Transverse colon (tissue), 4 donors: ENCODE data around the gene UTP20. TPM values are rescaled to one million over a fixed set of nuclear protein-coding genes. Genes with fewer than 3 reads are reported as not detected.
"Not testable (repeated sequence)": the region's sequence is repeated elsewhere in the genome, so short reads cannot be mapped to it uniquely, and the experiment has no call there.

Experiments
- DNase-seq: peaks from one replicate; pipeline ENCODE4 v3.0.0-alpha.2; 2019
- H3K27ac ChIP-seq, 4 donors: fragments of 200-600 bp; sonication (generic); 2 replicates each; pipeline ENCODE4 v1.5.1; 2016 to 2018; ENCODE audit warnings: inconsistent platforms in 4 of 4
- H3K27me3 ChIP-seq: fragments of 200-600 bp; sonication (generic); 2 replicates; pipeline ENCODE4 v1.5.1; 2017; ENCODE audit warnings: inconsistent platforms
- H3K36me3 ChIP-seq, 4 donors: fragments of 200-600 bp; sonication (generic); 2 replicates each; pipeline ENCODE4 v1.5.1; 2017 to 2019; ENCODE audit warnings: inconsistent platforms in 4 of 4
- H3K4me1 ChIP-seq, 4 donors: fragments of 200-600 bp; sonication (generic); 2 replicates each; pipeline ENCODE4 v1.5.1; 2017 to 2020; ENCODE audit warnings: inconsistent platforms in 4 of 4
- H3K4me3 ChIP-seq, 4 donors: fragments of 200-600 bp; sonication (generic); 1 replicate in 1 of 4; 2 replicates in 3 of 4; pipeline versions ENCODE4 v1.5.1 to v1.6.1; 2017 to 2019; ENCODE audit warnings: inconsistent platforms in 4 of 4
- H3K9me3 ChIP-seq, 2 donors: fragments of 200-600 bp; sonication (generic); 2 replicates each; pipeline ENCODE4 v1.5.1; 2017 to 2019; ENCODE audit warnings: inconsistent platforms in 2 of 2
- CTCF ChIP-seq, 5 experiments: fragments of 200-600 bp in 3 of 5; fragments of 450-650 bp in 2 of 5; sonication (generic) in 3 of 5; IDR thresholded peaks; 1 replicate in 2 of 5; 2 replicates in 3 of 5; pipeline ENCODE4 v1.5.1; 2016 to 2017; ENCODE audit warnings: antibody characterized with exemption in 5 of 5, inconsistent platforms in 3 of 5, mild to moderate bottlenecking in 2 of 5, moderate library complexity in 1 of 5
- EP300 ChIP-seq: sonication (generic); formaldehyde crosslinking; IDR thresholded peaks from one replicate; pipeline ENCODE4 v1.6.1; 2017; ENCODE audit warnings: antibody characterized with exemption, low read depth
- POLR2A ChIP-seq: fragments of 450-650 bp; IDR thresholded peaks from one replicate; pipeline ENCODE4 v1.6.1; 2016; ENCODE audit warnings: antibody characterized with exemption, mild to moderate bottlenecking, moderate library complexity
- POLR2AphosphoS5 ChIP-seq, 3 donors: sonication (generic); formaldehyde crosslinking; IDR thresholded peaks; one replicate each; pipeline ENCODE4 v1.6.1; 2016; ENCODE audit warnings: antibody characterized with exemption in 3 of 3
- WGBS, 2 donors: methylation state at CpG; one replicate each; pipeline ENCODE4 v1.1.5; 2018; ENCODE audit warnings: low coverage in 1 of 2; 5-methylcytosine and 5-hydroxymethylcytosine counted together
- in situ Hi-C, 4 donors: fragments of 200-750 bp; cut with MboI; loops; one replicate each; pipeline versions ENCODE4 v1.15.0 to v1.15.1; 2017; ENCODE audit warnings: low sequenced_read_pairs in 3 of 4, low pct_ligation_motif_present in 1 of 4, low pct_unique_long_range_greater_than_20kb in 1 of 4
- intact Hi-C: fragments of 100-400 bp; cut with DNase I; formaldehyde crosslinking; loops from one replicate; pipeline ENCODE4 v1.15.1; 2023; ENCODE audit warnings: low total_unique reads
- total RNA-seq, 4 donors: library from RNA; depleted of rRNA; stranded (reverse); fragments of >200 nt; gene quantifications; one replicate each; pipeline ENCODE4 v1.1.0, GENCODE V29; 2016

UTP20 gene
- total RNA-seq, 4 donors from 2014 or later, result 5.2 to 11.0 (median 6.5) TPM

GRCh38 chr12:101414533-101415119 lies 134.7 kb downstream of the UTP20 start:
- Histone ChIP-seq H3K27ac (no peak overlapping the region), H3K9me3 (no peaks in the 10 kb centered on the region), H3K4me1 (no peaks in the 10 kb centered on the region), H3K36me3 (no peaks in the 10 kb centered on the region), H3K4me3 (no peak overlapping the region), H3K27me3 (no peaks in the 10 kb centered on the region)
- 0 to 5% methylated on average over 2 of the region's 2 CpGs for whole genome bisulfite sequencing, 2 donors
- intact Hi-C loops (no loop called here), in situ Hi-C loops (loop anchor here (10.0 to 25.0 kb wide), 4 partner anchors 348 to 423 kb away; partner anchors contain the start of gene GNPTAB (in 4 of the 4))
- DNase-seq, result peak; percentile 19
- TF ChIP-seq CTCF (IDR thresholded peaks at IDR 0.05) (peak; percentile 48 to 66 (median 53)), POLR2A (no peak), EP300 (no peak), POLR2AphosphoS5 (IDR thresholded peaks at IDR 0.05) (no peak)

- H3K4me1 ChIP-seq, result no peaks in the 10 kb centered on the region
- intact Hi-C loops (no loop called here), in situ Hi-C loops (loop anchor here (10.0 to 25.0 kb wide), 4 partner anchors 347 to 422 kb away; partner anchors contain the start of gene GNPTAB (in 4 of the 4))
- WGBS, 2 donors, result 89 to 91% methylated on average over 1 of the region's 1 CpG
- no peaks in the 10 kb centered on the region for H3K27me3 ChIP-seq
- H3K9me3 ChIP-seq, result no peaks in the 10 kb centered on the region
- no peak for DNase-seq
- no peak overlapping the region for H3K4me3 ChIP-seq
- no peaks in the 10 kb centered on the region for H3K36me3 ChIP-seq
- TF ChIP-seq EP300 (no peak), POLR2A (no peak), POLR2AphosphoS5 (IDR thresholded peaks at IDR 0.05) (no peak), CTCF (IDR thresholded peaks at IDR 0.05) (no peak)
- H3K27ac ChIP-seq, result no peak overlapping the region
Measured at GRCh38 chr12:101415228-101415627, 135.3 kb downstream of the UTP20 start.

- in situ Hi-C loops, result loop anchor here in 3 of 4 donors (25.0 kb wide), 2 partner anchors 340 to 415 kb away; partner anchors contain the start of gene GNPTAB (in 3 of the 3)
- H3K9me3 ChIP-seq, DNase-seq, H3K27ac ChIP-seq, H3K36me3 ChIP-seq, H3K4me1 ChIP-seq, intact Hi-C loops, H3K4me3 ChIP-seq, H3K27me3 ChIP-seq: not testable (repeated sequence)
- 90 to 94% methylated on average over 3 to 4 of the region's 4 CpGs for WGBS, 2 donors
Measured at GRCh38 chr12:101422066-101422465, 142.2 kb downstream of the UTP20 start.

- Histone ChIP-seq H3K9me3 (no peaks in the 10 kb centered on the region), H3K4me3 (no peak overlapping the region), H3K36me3 (no peaks in the 10 kb centered on the region), H3K27me3 (no peaks in the 10 kb centered on the region), H3K4me1 (no peaks in the 10 kb centered on the region), H3K27ac (no peak overlapping the region)
- no peak for TF ChIP-seq CTCF (IDR thresholded peaks at IDR 0.05)
- no peak for TF ChIP-seq EP300
- no peak for TF ChIP-seq POLR2AphosphoS5 (IDR thresholded peaks at IDR 0.05)
- no peak for TF ChIP-seq POLR2A
- DNase-seq, result no peak
- 81 to 95% methylated on average over 2 of the region's 2 CpGs for WGBS, 2 donors
- intact Hi-C loops (no loop called here), in situ Hi-C loops (loop anchor here in 3 of 4 donors (25.0 kb wide), 2 partner anchors 338 to 413 kb away; partner anchors contain the start of gene GNPTAB (in 3 of the 3))
Measured at GRCh38 chr12:101424620-101425019, 144.7 kb downstream of the UTP20 start.

GRCh38 chr12:101430456-101430855 lies 150.6 kb downstream of the UTP20 start:
- Histone ChIP-seq H3K27ac (no peak overlapping the region), H3K4me1 (no peaks in the 10 kb centered on the region), H3K27me3 (no peaks in the 10 kb centered on the region), H3K9me3 (no peaks in the 10 kb centered on the region), H3K36me3 (no peaks in the 10 kb centered on the region), H3K4me3 (no peak overlapping the region)
- 54 to 67% methylated on average over 2 of the region's 2 CpGs for WGBS, 2 donors
- intact Hi-C loops (no loop called here), in situ Hi-C loops (no loop called here)
- TF ChIP-seq POLR2A, result no peak
- no peak for TF ChIP-seq POLR2AphosphoS5 (IDR thresholded peaks at IDR 0.05)
- no peak for TF ChIP-seq EP300
- no peak for TF ChIP-seq CTCF (IDR thresholded peaks at IDR 0.05)
- no peak for DNase-seq
